ENCODE measurements around the gene TIMM17A.

- TF ChIP-seq CSRNP3 (CRISPR knock-in tag; IDR thresholded peaks at IDR 0.05) (no peak), PATZ1 (CRISPR knock-in tag; IDR thresholded peaks at IDR 0.05; ENCODE audit: borderline replicate concordance) (no peak), ZFP3 (CRISPR knock-in tag; IDR thresholded peaks at IDR 0.05) (no peak), TCF4 (CRISPR knock-in tag; IDR thresholded peaks at IDR 0.05; ENCODE audit: borderline replicate concordance) (no peak)
Measured at GRCh38 chr1:201999625-202000238, 44.4 kb downstream of the TIMM17A start.

All from SK-N-SH treated with all-trans-retinoic acid at 6 μM for 48 hours (cell line).